GM18517 (cell line): Measurements from ENCODE around the gene ELF4.

ENCODE experiments used
- ATAC-seq: cut with Tn5 transposase; IDR thresholded peaks from one replicate; pipeline ENCODE4 v1.9.1; 2021; ENCODE audit warnings: mild to moderate bottlenecking, moderate library complexity; ENCODE audit not compliant: unreplicated experiment

ELF4 gene

DNA sequence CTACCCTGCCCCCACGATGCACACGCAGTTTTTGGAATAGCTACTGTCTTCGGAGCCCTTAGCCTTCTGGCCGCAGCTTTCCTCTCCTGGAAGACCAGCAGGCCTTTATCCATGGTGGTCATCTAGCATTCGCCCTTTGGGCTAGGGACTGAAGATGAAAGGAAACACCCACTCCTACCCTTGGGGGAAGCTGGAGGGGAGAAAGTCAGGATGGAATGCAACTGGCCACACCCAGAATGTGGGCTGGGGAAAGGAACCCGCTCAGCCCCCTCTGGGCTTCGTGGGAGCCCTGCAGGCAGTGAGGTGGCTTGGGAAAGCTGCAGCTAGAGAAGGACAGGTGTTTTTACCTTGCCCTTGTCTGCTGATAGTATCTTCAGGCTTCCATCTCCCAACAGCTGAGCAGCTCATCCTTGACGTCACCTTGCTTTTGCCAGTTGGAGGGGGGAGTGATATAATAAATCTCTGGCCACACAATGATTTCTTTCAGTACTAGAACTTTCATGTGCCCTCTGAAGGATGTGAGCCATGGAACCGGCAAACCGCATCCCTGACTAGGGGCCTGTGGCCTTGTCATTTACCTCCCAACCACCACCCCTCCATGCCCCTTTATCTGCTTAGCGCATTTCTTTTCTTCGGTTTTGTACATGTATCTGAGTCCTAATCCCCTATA, 59.0 kb downstream of the ELF4 start:
- ATAC-seq, result no peak

- ATAC-seq, result no peak
Measured at GRCh38 chrX:130049821-130050220, 60.5 kb downstream of the ELF4 start.

DNA sequence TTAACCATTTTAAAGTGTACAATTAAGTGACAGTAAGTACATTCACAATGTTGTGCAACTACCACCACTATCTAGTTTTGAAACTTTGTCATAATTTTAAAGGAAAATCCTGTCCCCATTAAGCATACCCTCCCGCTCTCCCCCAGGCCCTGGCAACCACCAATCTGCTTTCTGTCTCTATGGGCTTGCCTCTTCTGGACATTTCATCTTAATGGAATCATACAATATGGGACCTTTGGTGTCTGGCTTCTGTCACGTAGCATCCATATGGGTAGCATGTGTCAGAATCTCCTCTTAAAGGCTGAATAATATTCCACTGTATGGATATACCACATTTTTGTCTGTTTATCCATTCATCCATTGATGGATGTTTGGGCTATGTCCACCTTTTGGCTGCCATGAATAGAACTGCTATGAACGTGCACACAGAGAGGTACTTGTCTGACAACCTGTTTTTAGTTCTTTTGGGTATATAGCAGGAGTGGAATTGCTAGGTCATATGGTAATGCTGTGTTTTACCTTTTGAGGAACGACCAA, 61.5 kb downstream of the ELF4 start:
- no peak for ATAC-seq

- ATAC-seq, result no peak
Measured at GRCh38 chrX:130047416-130047815, 62.9 kb downstream of the ELF4 start.

DNA sequence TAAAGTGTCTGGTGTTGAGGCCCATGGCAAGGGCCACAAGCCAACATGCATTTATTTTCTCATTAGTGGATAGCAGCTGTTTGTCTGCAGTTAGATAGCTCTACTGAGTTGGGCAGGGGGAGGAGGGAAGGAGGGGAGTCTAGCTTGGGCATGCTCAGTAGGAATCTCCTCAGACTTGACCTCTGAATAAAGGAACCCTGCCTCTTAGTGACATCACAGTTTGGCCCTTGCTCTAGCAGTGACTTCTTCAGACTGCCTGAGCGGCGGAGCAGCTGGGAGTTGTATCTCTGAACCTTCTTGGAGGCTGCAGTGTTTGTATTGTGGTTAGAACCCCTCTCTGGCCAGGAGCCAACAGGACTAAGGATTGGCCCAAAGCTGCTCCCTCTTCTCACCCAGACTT, 70.5 kb downstream of the ELF4 start:
- no peak for ATAC-seq

- no peak for ATAC-seq
Measured at GRCh38 chrX:130034178-130034577, 76.1 kb downstream of the ELF4 start.

DNA sequence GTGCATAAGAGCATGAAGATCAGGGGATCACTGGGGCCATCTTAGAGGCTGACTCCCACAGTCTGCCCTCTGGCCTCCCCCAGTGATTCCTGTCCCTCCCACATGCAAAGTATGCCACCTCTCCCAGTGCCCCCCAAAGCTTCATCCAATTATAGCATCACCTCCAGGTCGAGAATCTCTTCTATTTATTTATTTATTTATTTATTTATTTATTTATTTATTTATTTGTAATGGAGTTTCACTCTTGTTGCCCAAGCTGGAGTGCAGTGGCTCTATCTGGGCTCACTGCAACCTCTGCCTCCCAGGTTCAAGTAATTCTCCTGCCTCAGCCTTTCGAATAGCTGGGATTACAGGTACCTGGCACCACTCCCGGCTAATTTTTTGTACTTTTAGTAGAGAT, 77.7 kb downstream of the ELF4 start:
- no peak for ATAC-seq

DNA sequence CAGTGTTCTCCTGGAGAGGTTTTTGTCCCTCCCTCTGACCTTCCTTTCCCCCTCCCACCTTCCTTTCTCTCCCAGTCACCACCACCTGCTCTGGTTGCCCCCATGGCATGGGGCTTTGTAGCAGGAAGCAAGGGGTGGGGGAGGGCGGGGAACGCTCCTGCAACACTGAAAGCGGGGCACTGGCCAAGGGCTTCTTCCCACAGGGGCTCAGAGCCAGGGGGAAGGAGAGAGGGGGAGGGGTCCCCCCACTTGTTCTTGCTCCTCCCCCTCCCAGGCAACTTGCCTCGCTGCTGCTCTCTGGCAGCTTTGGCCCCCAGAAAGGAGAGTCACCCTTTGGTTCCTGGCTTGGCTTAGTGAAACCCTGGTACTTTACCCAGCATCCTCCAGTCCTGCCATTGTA, 79.5 kb downstream of the ELF4 start:
- ATAC-seq, result no peak

- no peak for ATAC-seq
Measured at GRCh38 chrX:130028196-130028595, 82.1 kb downstream of the ELF4 start.

DNA sequence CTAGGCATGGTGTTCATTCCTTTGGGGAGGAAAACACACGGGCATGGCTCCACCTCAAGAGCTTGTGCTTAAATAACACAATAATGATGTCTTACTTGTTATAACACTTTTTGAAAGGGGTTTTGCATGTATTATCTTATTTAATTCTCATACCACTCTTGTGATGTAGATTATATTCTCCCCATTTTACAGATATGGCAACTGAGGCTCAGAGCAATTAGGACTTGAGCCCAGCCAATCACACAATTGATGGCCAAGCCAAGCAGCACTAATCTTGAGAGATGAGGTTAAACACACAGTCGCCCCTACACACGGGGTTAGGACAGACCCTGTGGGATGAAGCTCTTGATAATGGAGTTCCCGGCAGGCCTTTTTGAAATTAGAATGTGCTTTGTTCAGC, 82.7 kb downstream of the ELF4 start:
- ATAC-seq, result no peak

DNA sequence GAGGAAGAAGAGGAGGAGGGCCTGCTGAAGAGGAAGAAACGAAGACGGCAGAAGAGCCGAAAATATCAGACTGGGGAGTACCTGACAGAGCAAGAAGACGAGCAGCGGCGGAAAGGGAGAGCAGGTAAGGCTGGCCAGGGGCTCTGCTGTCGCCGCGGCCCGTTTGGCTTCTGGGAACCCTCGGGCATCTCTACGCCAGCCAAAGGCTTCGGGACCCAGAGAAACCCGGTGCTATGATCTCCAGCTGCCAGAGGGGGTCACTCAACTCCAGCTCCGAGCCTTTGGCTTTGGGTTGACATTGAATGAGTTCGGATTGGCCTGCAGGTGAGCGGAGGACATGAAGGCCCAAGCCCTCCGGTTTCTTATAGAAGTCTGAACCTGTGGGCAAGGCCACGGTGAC, 85.0 kb downstream of the ELF4 start:
- no peak for ATAC-seq

- ATAC-seq, result peak; percentile 96
Measured at GRCh38 chrX:130024127-130024526, 86.2 kb downstream of the ELF4 start.

GRCh38 chrX:130020661-130021324, 89.5 kb downstream of the ELF4 start:
- ATAC-seq, result no peak

- no peak for ATAC-seq
Measured at GRCh38 chrX:130018143-130018542, 92.2 kb downstream of the ELF4 start.

DNA sequence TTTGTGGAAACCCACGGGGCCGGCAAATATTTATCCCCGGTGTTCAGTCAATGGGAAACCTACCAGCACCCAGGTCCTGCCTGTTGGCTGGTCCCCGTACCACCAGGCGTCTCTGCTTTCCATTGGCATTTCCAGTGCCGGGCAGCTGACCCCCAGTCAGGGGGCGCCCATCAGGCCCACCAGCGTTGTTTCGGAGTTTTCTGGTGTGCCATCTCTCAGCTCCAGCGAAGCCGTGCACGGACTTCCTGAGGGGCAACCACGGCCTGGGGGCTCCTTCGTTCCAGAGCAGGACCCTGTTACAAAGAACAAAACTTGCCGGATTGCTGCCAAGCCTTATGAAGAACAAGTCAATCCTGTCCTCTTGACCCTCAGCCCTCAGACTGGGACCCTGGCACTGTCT, 95.1 kb downstream of the ELF4 start:
- ATAC-seq, result no peak
